ENCODE measurements around the gene ZNF202. TPM values are rescaled to one million over a fixed set of nuclear protein-coding genes. Genes with fewer than 3 reads are reported as not detected.

ZNF202 gene
- total and polyA plus RNA-seq, 2 donors (not counting 1 experiment from before 2014, with no cell fraction given) = 17.0 to 25.1 TPM

DNA sequence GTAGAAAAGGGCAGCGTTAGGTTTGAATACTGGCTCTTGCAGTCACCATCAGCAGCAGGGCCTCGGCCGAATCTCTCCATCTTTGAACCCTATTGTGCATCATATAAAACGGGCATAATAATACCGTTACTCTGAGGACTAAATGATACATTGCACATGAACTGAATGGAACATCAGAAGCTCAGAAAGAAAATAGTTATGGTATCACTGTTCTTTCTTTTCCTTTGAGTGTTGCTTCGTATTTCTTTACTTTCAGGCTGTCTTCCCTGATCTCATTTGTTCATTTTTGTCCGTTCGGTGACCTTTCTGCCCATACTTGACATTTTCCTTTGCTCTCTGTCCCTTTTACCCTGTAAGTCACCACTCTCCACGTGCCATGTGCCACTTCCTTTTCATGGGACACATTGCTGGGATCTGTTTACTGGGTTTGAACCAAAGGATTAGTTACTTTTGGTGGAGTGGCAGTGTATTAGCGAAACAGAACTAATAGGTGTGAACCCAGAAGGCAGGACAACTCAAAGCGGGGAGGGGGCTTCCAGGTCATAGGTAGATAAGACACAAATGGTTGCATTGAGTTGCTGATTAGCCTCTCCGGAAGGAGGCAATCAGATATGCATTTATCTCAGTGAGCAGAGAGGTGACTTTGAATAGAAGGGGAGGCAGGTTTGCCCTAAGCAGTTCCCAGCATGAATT, 717 bp upstream of the ZNF202 start:
- Histone ChIP-seq H3K79me2 (ENCODE audit: control insufficient read depth, insufficient read depth, low read length) (peaks cover 41% of the 10 kb centered on the region), H4K20me1 (ENCODE audit: control insufficient read depth, insufficient read depth, low read length, poor library complexity, severe bottlenecking) (no peaks in the 10 kb centered on the region), H3K36me3 (replicated peaks in 1 of 2; ENCODE audit: control extremely low read depth in 1 of 2, control insufficient read depth in 1 of 2, extremely low read depth in 1 of 2, insufficient read depth in 2 of 2, low read length in 1 of 2) (peaks cover 0 to 7% of the 10 kb centered on the region in 2 experiments), H3K4me2 (replicated peaks; ENCODE audit: low read depth, low read length, poor library complexity, severe bottlenecking) (peak overlapping the region; percentile 76), H3K9ac (ENCODE audit: low read length) (peak overlapping the region; percentile 81), H3K4me1 (ENCODE audit: control insufficient read depth in 2 of 2, insufficient read depth in 2 of 2, low read length in 2 of 2) (peaks cover 20 to 21% of the 10 kb centered on the region in 2 donors), H2AFZ (ENCODE audit: insufficient read depth, low read depth, low read length, poor library complexity, severe bottlenecking) (peak overlapping the region; percentile 98), H3K4me3 (ENCODE audit: control extremely low read depth in 1 of 5, extremely low read depth in 1 of 5, insufficient read depth in 1 of 5, low read depth in 2 of 5, low read length in 4 of 5) (peak overlapping the region; percentile 73 to 96 (median 82)), H3K9me3 (ENCODE audit: control extremely low read depth in 1 of 3, control insufficient read depth in 2 of 3, insufficient read depth in 1 of 3, low read length in 2 of 3) (no peaks in the 10 kb centered on the region), H3K27ac (ENCODE audit: low read length in 2 of 2) (peak overlapping the region; percentile 59 to 84), H3K27me3 (replicated peaks in 1 of 4; ENCODE audit: control extremely low read depth in 1 of 4, control insufficient read depth in 3 of 4, insufficient read depth in 4 of 4, low read length in 3 of 4) (peaks cover 0 to 9% (median 0%) of the 10 kb centered on the region in 4 experiments)
- Mint-ChIP-seq H3K27me3 (peaks cover 11% of the 10 kb centered on the region), H3K9me3 (ENCODE audit: insufficient read depth) (no peaks in the 10 kb centered on the region), H3K27ac (peak overlapping the region; percentile 96), H3K4me1 (peaks cover 37% of the 10 kb centered on the region), H3K4me3 (peak overlapping the region; percentile 98)
- WGBS (ENCODE audit: insufficient coverage) = 100% methylated on average over 2 of the region's 12 CpGs
- ATAC-seq (ENCODE audit: low read depth) (no peak), DNase-seq (no peak)
- POLR2A ChIA-PET = no interaction called here
- TF ChIP-seq, protein P1, sequence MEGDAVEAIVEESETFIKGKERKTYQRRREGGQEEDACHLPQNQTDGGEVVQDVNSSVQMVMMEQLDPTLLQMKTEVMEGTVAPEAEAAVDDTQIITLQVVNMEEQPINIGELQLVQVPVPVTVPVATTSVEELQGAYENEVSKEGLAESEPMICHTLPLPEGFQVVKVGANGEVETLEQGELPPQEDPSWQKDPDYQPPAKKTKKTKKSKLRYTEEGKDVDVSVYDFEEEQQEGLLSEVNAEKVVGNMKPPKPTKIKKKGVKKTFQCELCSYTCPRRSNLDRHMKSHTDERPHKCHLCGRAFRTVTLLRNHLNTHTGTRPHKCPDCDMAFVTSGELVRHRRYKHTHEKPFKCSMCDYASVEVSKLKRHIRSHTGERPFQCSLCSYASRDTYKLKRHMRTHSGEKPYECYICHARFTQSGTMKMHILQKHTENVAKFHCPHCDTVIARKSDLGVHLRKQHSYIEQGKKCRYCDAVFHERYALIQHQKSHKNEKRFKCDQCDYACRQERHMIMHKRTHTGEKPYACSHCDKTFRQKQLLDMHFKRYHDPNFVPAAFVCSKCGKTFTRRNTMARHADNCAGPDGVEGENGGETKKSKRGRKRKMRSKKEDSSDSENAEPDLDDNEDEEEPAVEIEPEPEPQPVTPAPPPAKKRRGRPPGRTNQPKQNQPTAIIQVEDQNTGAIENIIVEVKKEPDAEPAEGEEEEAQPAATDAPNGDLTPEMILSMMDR (IDR thresholded peaks at IDR 0.05) = no peak
- TF ChIP-seq EZH2 (IDR thresholded peaks at IDR 0.05; ENCODE audit: borderline replicate concordance, insufficient read depth, low read depth, low read length, poor library complexity, severe bottlenecking) = no peak
- intact Hi-C loops (cut with micrococcal nuclease) = loop anchor here (5.0 kb wide), 2 partner anchors 880 to 1060 kb away; partner anchors contain the start of genes MSANTD2 and TBRG1
- CTCF ChIA-PET = interaction anchor here (0.7 kb wide), 1 partner anchor 946 kb away, joined by 3 read pairs; no protein-coding TSS in a partner anchor

DNA sequence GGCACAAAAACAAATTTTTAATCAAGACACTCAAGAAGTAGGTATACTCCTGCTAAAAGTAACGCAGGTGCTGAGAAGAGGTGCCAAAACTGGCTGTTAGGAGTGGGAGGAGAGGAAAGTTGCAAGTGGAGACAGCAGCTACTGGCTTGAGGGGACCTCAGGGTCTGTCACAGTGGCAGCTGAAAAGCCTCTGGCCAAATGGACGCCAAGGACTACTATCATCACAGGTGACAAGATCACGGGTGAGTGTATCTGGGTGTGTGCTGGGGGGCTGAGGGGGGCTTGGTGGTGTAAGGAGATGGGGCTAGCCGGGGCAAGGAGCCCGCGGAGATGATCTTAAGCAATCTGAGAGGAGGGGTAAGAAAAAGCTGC, 687 bp downstream of the ZNF202 start:
- ATAC-seq (ENCODE audit: low read depth) (no peak), DNase-seq (no peak)
- no peaks in the 10 kb centered on the region for H3K9me3 Mint-ChIP-seq (ENCODE audit: insufficient read depth)
- peak overlapping the region; percentile 83 for H3K27ac Mint-ChIP-seq
- Histone ChIP-seq H3K36me3 (replicated peaks in 1 of 2; ENCODE audit: control extremely low read depth in 1 of 2, control insufficient read depth in 1 of 2, extremely low read depth in 1 of 2, insufficient read depth in 2 of 2, low read length in 1 of 2) (peaks cover 0 to 12% of the 10 kb centered on the region in 2 experiments), H4K20me1 (ENCODE audit: control insufficient read depth, insufficient read depth, low read length, poor library complexity, severe bottlenecking) (peaks cover 5% of the 10 kb centered on the region), H3K4me1 (ENCODE audit: control insufficient read depth in 2 of 2, insufficient read depth in 2 of 2, low read length in 2 of 2) (peaks cover 20 to 21% of the 10 kb centered on the region in 2 donors), H3K4me2 (replicated peaks; ENCODE audit: low read depth, low read length, poor library complexity, severe bottlenecking) (peak overlapping the region; percentile 76), H2AFZ (ENCODE audit: insufficient read depth, low read depth, low read length, poor library complexity, severe bottlenecking) (peak overlapping the region; percentile 98), H3K27me3 (replicated peaks in 1 of 4; ENCODE audit: control extremely low read depth in 1 of 4, control insufficient read depth in 3 of 4, insufficient read depth in 4 of 4, low read length in 3 of 4) (peaks cover 0 to under 1% (median 0%) of the 10 kb centered on the region in 4 experiments), H3K4me3 (ENCODE audit: control extremely low read depth in 1 of 5, extremely low read depth in 1 of 5, insufficient read depth in 1 of 5, low read depth in 2 of 5, low read length in 4 of 5) (peak overlapping the region; percentile 47 to 96 (median 74)), H3K9me3 (ENCODE audit: control extremely low read depth in 1 of 3, control insufficient read depth in 2 of 3, insufficient read depth in 1 of 3, low read length in 2 of 3) (no peaks in the 10 kb centered on the region), H3K9ac (ENCODE audit: low read length) (peak overlapping the region; percentile 81), H3K27ac (ENCODE audit: low read length in 2 of 2) (peak overlapping the region; percentile 59 to 84), H3K79me2 (ENCODE audit: control insufficient read depth, insufficient read depth, low read length) (peaks cover 50% of the 10 kb centered on the region)
- CTCF ChIA-PET = interaction anchor here (0.7 kb wide), 1 partner anchor 883 kb away, joined by 3 read pairs; no protein-coding TSS in a partner anchor
- intact Hi-C loops (cut with micrococcal nuclease) = loop anchor here (2.0 to 5.0 kb wide), 3 partner anchors 882 to 1062 kb away; partner anchors contain the start of genes MSANTD2 and TBRG1
- WGBS (ENCODE audit: insufficient coverage) = 0% methylated on average over 6 of the region's 6 CpGs
- H3K27me3 Mint-ChIP-seq = peaks cover 6% of the 10 kb centered on the region
- no peak for TF ChIP-seq EZH2 (IDR thresholded peaks at IDR 0.05; ENCODE audit: borderline replicate concordance, insufficient read depth, low read depth, low read length, poor library complexity, severe bottlenecking)
- TF ChIP-seq, protein P1 (IDR thresholded peaks at IDR 0.05) = no peak
- POLR2A ChIA-PET = interaction anchor here (1.1 kb wide), 1 partner anchor 679 kb away, joined by 4 read pairs; the partner anchor contains the start of gene HSPA8
- peak overlapping the region; percentile 98 for H3K4me3 Mint-ChIP-seq
- peaks cover 37% of the 10 kb centered on the region for H3K4me1 Mint-ChIP-seq

All from B cell (primary cell).